ENCODE results near the gene PLEKHA7.

PLEKHA7 gene

GRCh38 chr11:16977136-16977993, 36.8 kb downstream of the PLEKHA7 start:
- TF ChIP-seq CTCF (conservative IDR thresholded peaks at IDR 0.05; ENCODE audit: low read depth, low read length) = no peak
- no peak for DNase-seq (ENCODE audit: low read depth)
- H3K4me3 ChIP-seq (ENCODE audit: low read depth, low read length) = no peak overlapping the region

GRCh38 chr11:16976379-16976778, 37.8 kb downstream of the PLEKHA7 start:
- no peak for DNase-seq (ENCODE audit: low read depth)
- H3K4me3 ChIP-seq (ENCODE audit: low read depth, low read length) = no peak overlapping the region
- TF ChIP-seq CTCF (conservative IDR thresholded peaks at IDR 0.05; ENCODE audit: low read depth, low read length) = no peak

- no peak for DNase-seq (ENCODE audit: low read depth)
- no peak for TF ChIP-seq CTCF (conservative IDR thresholded peaks at IDR 0.05; ENCODE audit: low read depth, low read length)
- no peak overlapping the region for H3K4me3 ChIP-seq (ENCODE audit: low read depth, low read length)
Measured at GRCh38 chr11:16975906-16976305, 38.3 kb downstream of the PLEKHA7 start.

- no peak overlapping the region for H3K4me3 ChIP-seq (ENCODE audit: low read depth, low read length)
- no peak for DNase-seq (ENCODE audit: low read depth)
- no peak for TF ChIP-seq CTCF (conservative IDR thresholded peaks at IDR 0.05; ENCODE audit: low read depth, low read length)
Measured at GRCh38 chr11:16973338-16973964, 40.8 kb downstream of the PLEKHA7 start.

- no peak for TF ChIP-seq CTCF (conservative IDR thresholded peaks at IDR 0.05; ENCODE audit: low read depth, low read length)
- no peak for DNase-seq (ENCODE audit: low read depth)
- H3K4me3 ChIP-seq (ENCODE audit: low read depth, low read length) = no peak overlapping the region
Measured at GRCh38 chr11:16969010-16969999, 44.9 kb downstream of the PLEKHA7 start.

GRCh38 chr11:16968196-16968595, 46.0 kb downstream of the PLEKHA7 start:
- no peak for TF ChIP-seq CTCF (conservative IDR thresholded peaks at IDR 0.05; ENCODE audit: low read depth, low read length)
- DNase-seq (ENCODE audit: low read depth) = no peak

More at GRCh38 chr11:16968196-16968595, 46.0 kb downstream of the PLEKHA7 start:
- no peak overlapping the region for H3K4me3 ChIP-seq (ENCODE audit: low read depth, low read length)
